ENCODE measurements around the gene ADCY2.

GRCh38 chr5:7474821-7475403 lies 79.0 kb downstream of the ADCY2 start:
- TF ChIP-seq CREB5 (CRISPR knock-in tag; IDR thresholded peaks at IDR 0.05; ENCODE audit: low read depth) (no peak), CSDC2 (CRISPR knock-in tag; IDR thresholded peaks at IDR 0.05) (no peak), ISL1 (CRISPR knock-in tag; IDR thresholded peaks at IDR 0.05) (no peak), ZFP30 (CRISPR knock-in tag; IDR thresholded peaks at IDR 0.05) (no peak), ZNF8 (CRISPR knock-in tag; IDR thresholded peaks at IDR 0.05) (no peak), RARB (CRISPR knock-in tag; IDR thresholded peaks at IDR 0.05) (no peak)
- TF ChIP-seq, protein P1, sequence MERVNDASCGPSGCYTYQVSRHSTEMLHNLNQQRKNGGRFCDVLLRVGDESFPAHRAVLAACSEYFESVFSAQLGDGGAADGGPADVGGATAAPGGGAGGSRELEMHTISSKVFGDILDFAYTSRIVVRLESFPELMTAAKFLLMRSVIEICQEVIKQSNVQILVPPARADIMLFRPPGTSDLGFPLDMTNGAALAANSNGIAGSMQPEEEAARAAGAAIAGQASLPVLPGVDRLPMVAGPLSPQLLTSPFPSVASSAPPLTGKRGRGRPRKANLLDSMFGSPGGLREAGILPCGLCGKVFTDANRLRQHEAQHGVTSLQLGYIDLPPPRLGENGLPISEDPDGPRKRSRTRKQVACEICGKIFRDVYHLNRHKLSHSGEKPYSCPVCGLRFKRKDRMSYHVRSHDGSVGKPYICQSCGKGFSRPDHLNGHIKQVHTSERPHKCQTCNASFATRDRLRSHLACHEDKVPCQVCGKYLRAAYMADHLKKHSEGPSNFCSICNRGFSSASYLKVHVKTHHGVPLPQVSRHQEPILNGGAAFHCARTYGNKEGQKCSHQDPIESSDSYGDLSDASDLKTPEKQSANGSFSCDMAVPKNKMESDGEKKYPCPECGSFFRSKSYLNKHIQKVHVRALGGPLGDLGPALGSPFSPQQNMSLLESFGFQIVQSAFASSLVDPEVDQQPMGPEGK (CRISPR knock-in tag; IDR thresholded peaks at IDR 0.05; ENCODE audit: borderline replicate concordance): no peak

Data from SK-N-SH treated with all-trans-retinoic acid at 6 μM for 48 hours (cell line).